Measurements from ENCODE around the gene TFPI. TPM values are rescaled to one million over a fixed set of nuclear protein-coding genes. Genes with fewer than 3 reads are reported as not detected.

TFPI gene
- total RNA-seq, 1 donor from 2014 or later = 17.5 TPM

GRCh38 chr2:187586011-187586641 is 31.9 kb upstream of the TFPI start:
- Mint-ChIP-seq H3K27ac (no peak overlapping the region), H3K36me3 (ENCODE audit: insufficient read depth) (no peaks in the 10 kb centered on the region), H3K4me3 (ENCODE audit: low read depth) (no peak overlapping the region), H3K27me3 (no peaks in the 10 kb centered on the region), H3K4me1 (ENCODE audit: low read depth) (peaks cover 9% of the 10 kb centered on the region), H3K9me3 (ENCODE audit: low read depth) (peaks cover 12% of the 10 kb centered on the region)
- DNase-seq (ENCODE audit: low spot score, unreplicated experiment) = no peak
- TF ChIP-seq CTCF (IDR thresholded peaks at IDR 0.05; ENCODE audit: unreplicated experiment) = no peak

DNA sequence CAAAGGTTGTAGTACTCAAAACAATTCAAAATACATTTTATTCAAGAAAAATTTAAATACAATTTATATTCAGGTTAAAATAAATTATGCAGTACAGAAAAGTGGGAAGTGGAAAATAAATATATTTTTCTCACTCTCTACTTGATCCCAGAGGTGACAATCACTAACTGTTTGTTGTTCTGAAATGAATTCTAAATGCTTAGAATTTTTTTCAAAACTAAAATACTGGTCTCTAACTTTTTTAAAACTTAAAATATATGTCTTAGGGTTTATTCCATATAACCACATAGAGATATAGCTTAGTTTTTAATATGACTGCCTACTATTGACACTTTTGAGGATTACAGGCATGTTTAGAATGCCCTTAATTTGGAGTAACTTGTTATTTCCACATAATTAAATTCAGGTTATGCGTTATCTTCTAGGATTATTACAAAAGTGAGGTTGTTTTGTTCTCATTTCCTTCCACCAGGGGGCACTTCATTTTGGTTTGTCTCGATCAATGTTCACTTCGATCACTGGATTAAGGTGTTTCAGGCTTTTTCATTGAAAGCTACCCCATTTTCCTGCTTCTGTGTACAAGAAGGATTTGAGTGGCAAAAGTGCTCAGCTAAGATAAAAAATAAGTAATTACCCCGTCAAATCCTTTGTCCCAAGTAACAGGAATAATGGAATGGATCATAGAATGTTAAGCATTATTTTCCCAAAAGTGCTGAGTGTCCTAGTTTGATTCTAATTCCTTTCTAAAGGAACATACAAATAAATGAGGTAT is 27.1 kb upstream of the TFPI start:
- peak; percentile 22 for DNase-seq (ENCODE audit: low spot score, unreplicated experiment)
- no peak overlapping the region for H3K4me3 Mint-ChIP-seq (ENCODE audit: low read depth)
- H3K36me3 Mint-ChIP-seq (ENCODE audit: insufficient read depth) = no peaks in the 10 kb centered on the region
- no peaks in the 10 kb centered on the region for H3K27me3 Mint-ChIP-seq
- H3K27ac Mint-ChIP-seq = no peak overlapping the region
- peaks cover 4% of the 10 kb centered on the region for H3K9me3 Mint-ChIP-seq (ENCODE audit: low read depth)
- peaks cover 22% of the 10 kb centered on the region for H3K4me1 Mint-ChIP-seq (ENCODE audit: low read depth)
- TF ChIP-seq CTCF (IDR thresholded peaks at IDR 0.05; ENCODE audit: unreplicated experiment) = peak; percentile 75

DNA sequence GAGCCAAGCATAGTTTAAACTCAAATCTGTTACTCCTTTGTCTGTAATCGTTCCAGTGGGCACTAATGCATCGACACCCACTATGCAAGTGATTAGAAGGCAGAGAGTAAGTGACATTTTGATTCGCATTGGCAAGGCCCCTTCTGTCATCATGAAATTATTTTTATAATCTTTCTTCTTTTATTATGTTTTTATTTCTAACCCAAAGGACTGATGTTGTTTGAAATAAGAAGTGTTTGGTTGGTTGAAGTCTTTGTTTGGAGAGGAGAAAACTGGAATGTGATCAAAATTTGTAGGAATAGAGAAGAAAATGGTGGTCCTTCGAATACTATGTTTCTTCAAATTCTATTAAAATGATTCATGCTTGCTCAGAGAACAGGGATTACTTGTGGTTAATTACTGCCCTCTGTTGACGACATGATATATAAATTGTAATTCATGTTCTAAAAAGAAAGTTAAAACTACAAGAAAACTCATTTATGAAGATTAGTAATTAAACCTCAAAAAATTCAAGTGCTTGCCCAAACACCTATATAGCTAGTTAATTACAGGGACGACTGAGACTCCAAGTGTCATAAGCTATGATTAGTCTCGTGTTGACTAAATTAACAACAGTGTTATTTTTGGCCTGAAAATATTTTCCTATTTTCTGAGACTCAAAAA is 26.4 kb upstream of the TFPI start:
- no peak for DNase-seq (ENCODE audit: low spot score, unreplicated experiment)
- Mint-ChIP-seq H3K4me3 (ENCODE audit: low read depth) (no peak overlapping the region), H3K9me3 (ENCODE audit: low read depth) (peaks cover 4% of the 10 kb centered on the region), H3K4me1 (ENCODE audit: low read depth) (peaks cover 27% of the 10 kb centered on the region), H3K36me3 (ENCODE audit: insufficient read depth) (no peaks in the 10 kb centered on the region), H3K27me3 (no peaks in the 10 kb centered on the region), H3K27ac (no peak overlapping the region)
- TF ChIP-seq CTCF (IDR thresholded peaks at IDR 0.05; ENCODE audit: unreplicated experiment) = peak; percentile 57

DNA sequence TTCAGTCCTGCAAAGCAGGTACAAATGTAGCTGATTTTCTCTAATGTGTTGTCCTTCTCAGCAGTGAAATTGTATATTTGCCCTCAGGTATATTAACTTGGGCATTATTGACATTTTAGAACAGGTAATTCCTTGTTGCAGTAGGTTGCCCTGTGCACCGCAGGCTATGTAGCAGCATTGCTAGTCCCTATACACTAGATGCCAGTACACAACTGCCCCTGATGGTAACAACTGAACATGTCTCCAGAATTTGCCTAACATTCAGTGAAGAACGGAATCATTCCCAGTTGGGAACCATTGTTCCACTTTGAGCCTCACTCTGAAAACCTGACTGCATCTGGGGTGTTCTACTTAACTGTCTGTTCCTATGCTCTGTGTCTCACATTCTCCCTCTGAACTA is 23.1 kb upstream of the TFPI start:
- H3K9me3 Mint-ChIP-seq (ENCODE audit: low read depth) = peaks cover 12% of the 10 kb centered on the region
- peak overlapping the region; percentile 27 for H3K27ac Mint-ChIP-seq
- peak; percentile 27 for TF ChIP-seq CTCF (IDR thresholded peaks at IDR 0.05; ENCODE audit: unreplicated experiment)
- H3K36me3 Mint-ChIP-seq (ENCODE audit: insufficient read depth) = peaks cover 1% of the 10 kb centered on the region
- no peaks in the 10 kb centered on the region for H3K27me3 Mint-ChIP-seq
- H3K4me3 Mint-ChIP-seq (ENCODE audit: low read depth) = no peak overlapping the region
- H3K4me1 Mint-ChIP-seq (ENCODE audit: low read depth) = peaks cover 29% of the 10 kb centered on the region
- no peak for DNase-seq (ENCODE audit: low spot score, unreplicated experiment)

DNA sequence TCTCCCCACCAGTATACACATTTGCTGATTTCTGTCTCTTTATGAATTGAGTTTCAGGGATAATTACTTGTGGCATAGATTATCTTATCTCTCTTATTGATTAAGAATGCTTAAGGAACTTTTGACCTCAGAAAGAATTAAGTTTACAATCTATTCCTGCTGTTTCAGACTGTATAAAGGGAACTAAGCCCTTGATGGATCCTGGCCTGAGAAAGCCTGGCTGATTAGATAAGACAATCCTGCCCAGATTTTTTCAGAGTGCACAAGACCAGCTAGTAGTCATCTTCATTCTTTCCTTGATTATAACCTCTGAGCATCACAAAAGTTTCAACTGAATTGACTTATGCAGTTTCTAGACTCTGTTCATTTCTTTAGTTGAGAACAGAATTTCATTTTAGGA is 22.7 kb upstream of the TFPI start:
- Mint-ChIP-seq H3K9me3 (ENCODE audit: low read depth) (peaks cover 13% of the 10 kb centered on the region), H3K36me3 (ENCODE audit: insufficient read depth) (peaks cover 1% of the 10 kb centered on the region), H3K4me3 (ENCODE audit: low read depth) (no peak overlapping the region), H3K27me3 (no peaks in the 10 kb centered on the region), H3K4me1 (ENCODE audit: low read depth) (peaks cover 29% of the 10 kb centered on the region), H3K27ac (peak overlapping the region; percentile 27)
- TF ChIP-seq CTCF (IDR thresholded peaks at IDR 0.05; ENCODE audit: unreplicated experiment) = no peak
- no peak for DNase-seq (ENCODE audit: low spot score, unreplicated experiment)

Data from progenitor cell of endocrine pancreas (in vitro differentiated cells).